Fibroblast of upper back skin (primary cell): ENCODE results near the gene WDFY1.

ENCODE experiments used
- DNase-seq: peaks from one replicate; pipeline ENCODE4 v3.0.0-alpha.2; 2013

The WDFY1 gene

GRCh38 chr2:223957092-223957851 is 12.1 kb upstream of the WDFY1 start, which contains the start of gene MRPL44:
MRPL44 (plus strand) TSS chr2:223957463; CDS start chr2:223957473, 10 bp downstream.
- DNase-seq: peak; percentile 94

GRCh38 chr2:223956300-223956699 is 11.2 kb upstream of the WDFY1 start:
- no peak for DNase-seq

- DNase-seq: peak; percentile 88
Observed at GRCh38 chr2:223954401-223954800, 9.3 kb upstream of the WDFY1 start.

- DNase-seq: no peak
Observed at GRCh38 chr2:223952280-223952968, 7.3 kb upstream of the WDFY1 start.

- DNase-seq: no peak
Observed at GRCh38 chr2:223950448-223951347, 5.6 kb upstream of the WDFY1 start.

GRCh38 chr2:223949241-223949840 is 4.2 kb upstream of the WDFY1 start:
- DNase-seq: no peak

GRCh38 chr2:223947711-223948205 is 2.6 kb upstream of the WDFY1 start:
- no peak for DNase-seq

- DNase-seq: no peak
Observed at GRCh38 chr2:223945755-223946154, 620 bp upstream of the WDFY1 start.

- DNase-seq: no peak
Observed at GRCh38 chr2:223944166-223944702, 901 bp downstream of the WDFY1 start.

GRCh38 chr2:223943561-223944008 is 1.6 kb downstream of the WDFY1 start:
- DNase-seq: peak; percentile 63

GRCh38 chr2:223943135-223943534 is 2.0 kb downstream of the WDFY1 start:
- DNase-seq: no peak

GRCh38 chr2:223941579-223942277 is 3.4 kb downstream of the WDFY1 start:
- peak; percentile 93 for DNase-seq

GRCh38 chr2:223939438-223939837 is 5.7 kb downstream of the WDFY1 start:
- peak; percentile 45 for DNase-seq

- no peak for DNase-seq
Observed at GRCh38 chr2:223937535-223937934, 7.6 kb downstream of the WDFY1 start.

- peak; percentile 29 for DNase-seq
Observed at GRCh38 chr2:223936862-223937326, 8.2 kb downstream of the WDFY1 start.

GRCh38 chr2:223935459-223936125 is 9.5 kb downstream of the WDFY1 start:
- DNase-seq: no peak

GRCh38 chr2:223934870-223935269 is 10.3 kb downstream of the WDFY1 start:
- no peak for DNase-seq

- DNase-seq: no peak
Observed at GRCh38 chr2:223932816-223933800, 12.0 kb downstream of the WDFY1 start.
